Dermis microvascular lymphatic vessel endothelial cell (primary cell): ENCODE results near the gene TMBIM4. TPM values are rescaled to one million over a fixed set of nuclear protein-coding genes. Genes with fewer than 3 reads are reported as not detected.
"Not testable (repeated sequence)": the region's sequence is repeated elsewhere in the genome, so short reads cannot be mapped to it uniquely, and the experiment has no call there.

ENCODE experiments used
- DNase-seq, 2 donors: peaks; one replicate each; pipeline versions ENCODE4 v3.0.0 to v3.0.0-alpha.2; 2010; ENCODE audit warnings: low read depth in 2 of 2
- total RNA-seq: library from RNA; depleted of rRNA; stranded (reverse); fragments of >200 nt; gene quantifications from 2 replicates; pipeline ENCODE4 v1.2.1, GENCODE V29; 2014

Gene TMBIM4
- total RNA-seq, 1 donor from 2014 or later, result 60.2 TPM

DNA sequence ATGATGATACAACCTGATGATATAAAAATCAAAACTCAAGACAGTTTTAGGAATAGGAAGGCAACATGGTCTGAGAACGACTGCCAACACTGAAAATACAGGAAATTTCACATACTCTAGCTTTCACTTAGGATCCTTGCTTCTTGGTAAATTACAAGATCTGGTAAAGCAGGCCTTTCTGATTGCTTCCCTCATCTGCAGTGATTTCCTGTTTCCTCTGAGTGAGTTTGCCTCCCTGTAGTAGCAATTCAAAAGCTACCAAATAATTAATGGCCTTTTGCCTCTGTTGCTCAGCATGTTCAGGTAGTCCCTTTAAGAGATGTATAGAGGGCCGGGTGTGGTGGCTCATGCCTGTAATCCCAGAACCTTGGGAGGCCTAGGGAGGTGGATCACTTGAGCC is 17.2 kb upstream of the TMBIM4 start:
- DNase-seq, result peak in 1 of 2 donors; percentile 28

DNA sequence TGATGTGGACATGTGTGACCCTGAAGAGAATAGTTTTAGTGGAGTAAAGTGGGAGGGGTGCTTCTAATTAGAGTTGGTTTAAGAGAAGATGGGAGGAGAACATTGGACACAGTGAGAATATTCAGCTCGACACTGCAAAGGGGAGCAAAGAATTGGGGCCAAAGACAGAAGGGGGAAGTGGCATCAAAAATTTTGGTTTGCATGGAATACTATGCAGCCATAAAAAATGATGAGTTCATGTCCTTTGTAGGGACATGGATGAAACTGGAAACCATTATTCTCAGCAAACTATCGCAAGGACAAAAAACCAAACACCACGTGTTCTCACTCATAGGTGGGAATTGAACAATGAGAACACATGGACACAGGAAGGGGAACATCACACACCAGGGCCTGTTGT is 15.0 kb upstream of the TMBIM4 start:
- DNase-seq, result not testable (repeated sequence)

DNA sequence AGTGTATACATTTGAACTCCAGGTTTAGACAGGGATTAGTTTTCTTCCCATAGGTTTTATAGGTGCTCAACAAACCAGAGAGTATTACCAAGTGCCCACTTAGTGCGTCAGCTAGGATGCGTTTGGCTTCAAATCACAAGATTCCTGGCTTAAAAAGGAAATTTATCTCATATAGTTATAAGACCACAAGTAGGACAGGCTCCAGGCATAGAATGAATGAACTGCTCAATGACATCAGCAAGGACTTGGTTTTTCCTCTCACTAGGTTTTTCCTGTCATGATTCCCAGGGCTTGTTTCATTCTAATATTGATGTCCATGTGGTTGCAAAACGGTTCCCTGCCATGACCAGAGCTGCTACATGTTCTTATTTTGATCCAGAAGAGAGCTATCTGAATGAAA is 13.2 kb upstream of the TMBIM4 start:
- no peak for DNase-seq

DNA sequence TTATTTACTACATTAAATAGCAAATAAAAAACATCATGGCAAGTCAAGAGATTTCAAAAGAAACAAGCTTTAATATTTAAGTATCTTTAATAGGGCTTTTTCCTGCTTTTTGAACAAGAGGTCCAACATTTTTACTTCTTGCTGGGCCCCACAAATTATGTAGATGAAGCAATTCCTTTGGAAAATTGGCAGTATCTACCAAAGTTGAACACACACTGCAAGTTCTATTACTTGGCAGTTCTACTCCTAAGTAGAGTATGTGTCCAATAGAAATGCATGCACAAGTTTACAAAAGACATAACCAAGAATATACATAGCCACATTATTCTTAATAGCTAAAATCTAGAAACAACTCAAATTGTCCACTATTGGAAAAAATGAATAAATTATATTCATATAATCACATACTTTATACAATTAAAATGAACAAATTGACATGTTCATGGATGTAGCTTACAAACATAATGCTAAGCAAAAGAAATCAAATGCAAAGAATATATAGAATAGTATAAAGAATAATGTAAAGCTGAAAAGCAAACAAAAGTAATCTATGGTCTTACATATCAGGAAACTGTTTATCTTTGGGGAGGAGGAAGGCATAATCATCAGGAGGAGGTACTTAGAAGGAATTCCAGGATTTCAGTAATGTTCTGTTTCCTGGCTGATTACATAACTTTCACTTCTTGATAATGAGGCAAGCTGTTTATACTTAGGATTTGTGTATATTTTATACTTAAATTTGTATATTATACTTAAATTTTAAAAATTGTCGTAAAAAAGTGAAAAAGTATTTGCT is 6.5 kb upstream of the TMBIM4 start:
- DNase-seq, result peak in 1 of 2 donors; percentile 40

DNA sequence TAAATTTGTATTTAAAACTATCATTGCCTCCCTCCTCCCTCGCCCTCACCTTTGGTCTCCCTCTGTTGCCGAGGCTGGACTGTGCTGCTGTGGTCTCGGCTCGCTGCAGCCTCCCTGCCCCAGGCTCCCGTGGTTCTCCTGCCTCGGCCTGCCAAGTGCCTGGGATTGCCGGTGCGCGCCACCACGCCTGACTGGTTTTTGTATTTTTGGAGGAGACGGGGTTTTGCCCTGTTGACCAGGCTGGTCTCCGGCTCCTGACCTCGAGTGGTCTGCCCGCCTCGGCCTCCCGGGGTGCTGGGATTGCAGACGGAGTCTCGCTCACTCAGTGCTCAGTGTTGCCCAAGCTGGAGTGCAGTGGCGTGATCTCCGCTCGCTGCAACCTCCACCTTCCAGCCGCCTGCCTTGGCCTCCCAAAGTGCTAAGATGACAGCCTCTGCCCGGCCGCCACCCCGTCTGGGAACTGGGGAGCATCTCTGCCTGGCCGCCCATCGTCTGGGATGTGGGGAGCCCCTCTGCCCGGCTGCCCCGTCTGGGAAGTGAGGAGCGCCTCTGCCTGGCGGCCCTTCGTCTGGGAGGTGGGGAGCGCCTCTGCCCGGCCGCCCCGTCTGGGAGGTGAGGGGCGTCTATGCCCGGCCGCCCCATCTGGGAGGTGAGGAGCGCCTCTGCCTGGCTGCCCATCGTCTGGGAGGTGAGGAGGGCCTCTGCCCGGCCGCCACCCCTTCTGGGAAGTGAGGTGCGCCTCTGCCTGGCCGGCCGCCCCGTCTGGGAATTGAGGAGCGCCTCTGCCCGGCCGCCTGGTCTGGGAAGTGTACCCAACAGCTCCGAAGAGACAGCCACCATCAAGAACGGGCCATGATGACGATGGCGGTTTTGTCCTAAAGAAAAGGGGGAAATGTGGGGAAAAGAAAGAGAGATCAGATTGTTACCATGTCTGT is 4.9 kb upstream of the TMBIM4 start:
- not testable (repeated sequence) for DNase-seq

DNA sequence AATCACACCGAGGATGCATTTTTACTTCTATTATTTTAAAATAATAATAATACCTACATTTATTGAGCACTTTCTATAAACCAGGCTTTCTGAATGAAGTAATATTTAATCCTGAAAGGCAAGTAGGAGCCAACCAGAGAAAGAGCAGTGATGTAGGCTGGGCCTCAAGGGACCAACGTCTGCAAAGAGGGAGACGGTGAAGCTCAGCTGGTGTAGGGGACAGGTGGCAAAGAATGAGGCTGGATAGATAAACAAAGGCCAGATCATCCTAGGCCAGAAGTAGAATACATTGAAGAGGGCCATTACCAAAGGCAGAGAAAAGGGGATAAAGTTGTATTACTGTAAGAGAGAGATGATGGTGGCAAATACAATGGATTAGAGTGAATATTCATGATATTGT is 810 bp upstream of the TMBIM4 start:
- DNase-seq, result no peak

DNA sequence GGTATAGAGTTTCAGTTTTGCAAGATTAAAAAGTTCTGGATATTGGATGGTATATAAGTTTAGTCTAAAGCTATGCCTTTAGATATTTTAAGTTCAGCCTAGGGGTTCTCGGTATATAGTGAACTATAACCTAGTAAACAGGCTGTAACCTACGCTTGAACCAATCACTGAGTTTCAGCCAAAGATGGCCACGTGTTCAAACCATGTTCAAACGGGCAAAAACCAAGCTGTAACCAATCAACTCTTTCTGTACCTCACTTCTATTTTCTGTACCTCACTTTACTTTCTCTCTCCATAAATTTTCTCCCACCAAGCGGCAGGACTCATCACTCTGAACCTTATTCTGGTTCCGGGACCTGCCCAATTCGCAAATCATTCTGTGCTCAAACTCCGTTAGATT is 1.4 kb downstream of the TMBIM4 start:
- no peak for DNase-seq

DNA sequence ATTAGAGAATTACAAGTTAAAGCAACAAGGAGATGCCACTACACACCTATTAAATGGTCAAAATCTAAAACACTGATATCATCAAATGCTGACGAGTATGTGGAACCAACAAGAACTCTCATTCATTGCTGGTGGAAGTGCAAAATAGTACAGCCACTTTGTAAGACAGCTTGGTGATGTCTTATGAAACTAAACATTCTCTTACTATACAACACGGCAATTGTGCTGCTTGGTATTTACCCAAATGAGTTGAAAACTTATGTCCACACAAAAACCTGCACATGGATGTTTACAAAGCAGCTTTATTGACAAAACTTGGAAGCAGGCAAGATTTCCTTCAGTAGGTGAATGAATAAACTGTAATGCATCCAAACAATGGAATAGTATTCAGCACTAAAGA is 3.2 kb downstream of the TMBIM4 start:
- no peak for DNase-seq

DNA sequence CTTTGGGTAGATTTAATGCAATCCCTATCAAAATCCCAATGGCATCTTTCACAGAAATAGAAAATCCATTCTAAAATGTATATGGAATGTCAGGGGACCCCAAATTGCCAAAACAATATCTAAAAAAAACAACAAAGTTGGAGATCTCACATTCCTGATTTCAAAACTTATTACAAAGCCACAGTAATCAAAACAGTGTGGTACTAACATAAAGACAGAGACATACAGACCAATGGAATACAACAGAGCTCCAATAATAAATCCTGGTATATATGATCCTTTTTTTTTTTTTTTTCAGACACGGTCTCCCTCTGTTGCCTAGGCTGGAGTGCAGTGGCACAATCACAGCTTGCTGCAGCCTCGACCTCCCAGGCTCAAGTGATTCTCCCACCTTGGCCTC is 4.7 kb downstream of the TMBIM4 start:
- no peak for DNase-seq

DNA sequence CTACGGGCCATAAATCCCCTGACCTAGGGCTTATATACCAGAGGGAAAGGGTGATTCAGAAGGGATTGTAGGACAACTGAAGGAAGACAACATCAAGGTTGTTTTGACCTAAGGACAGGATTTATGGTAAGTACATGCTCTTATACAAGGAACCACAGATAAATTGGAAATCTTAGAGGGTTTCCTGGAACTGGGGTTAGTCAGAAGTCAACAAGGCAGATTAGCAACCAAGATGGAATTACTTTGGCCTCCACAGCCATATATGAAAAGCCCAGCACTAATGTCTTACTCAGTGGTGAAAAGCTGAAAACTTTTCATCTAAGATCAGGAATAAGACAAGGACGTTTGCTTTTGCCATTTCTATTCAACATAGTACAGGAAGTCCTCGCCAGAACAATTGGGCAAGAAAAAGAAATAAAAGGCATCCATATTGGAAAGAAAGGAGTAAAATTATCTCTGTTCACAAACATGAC is 5.4 kb downstream of the TMBIM4 start:
- no peak for DNase-seq

DNA sequence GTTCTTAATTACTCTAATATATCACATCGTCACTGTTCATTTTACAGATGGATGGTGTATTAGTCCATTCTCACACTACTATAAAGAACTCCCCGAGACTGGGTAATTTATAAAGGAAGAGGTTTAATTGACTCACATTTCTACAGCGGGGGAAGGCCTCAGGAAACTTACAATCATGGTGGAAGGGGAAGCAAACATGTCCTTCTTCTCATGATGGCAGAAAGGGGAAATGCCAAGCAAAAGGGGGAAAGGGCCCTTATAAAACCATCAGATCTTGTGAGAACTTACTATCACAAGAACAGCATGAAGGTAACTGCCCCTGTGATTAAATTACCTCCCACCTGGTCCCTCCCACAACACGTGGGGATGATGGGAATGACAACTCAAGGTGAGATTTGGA is 6.5 kb downstream of the TMBIM4 start:
- no peak for DNase-seq

DNA sequence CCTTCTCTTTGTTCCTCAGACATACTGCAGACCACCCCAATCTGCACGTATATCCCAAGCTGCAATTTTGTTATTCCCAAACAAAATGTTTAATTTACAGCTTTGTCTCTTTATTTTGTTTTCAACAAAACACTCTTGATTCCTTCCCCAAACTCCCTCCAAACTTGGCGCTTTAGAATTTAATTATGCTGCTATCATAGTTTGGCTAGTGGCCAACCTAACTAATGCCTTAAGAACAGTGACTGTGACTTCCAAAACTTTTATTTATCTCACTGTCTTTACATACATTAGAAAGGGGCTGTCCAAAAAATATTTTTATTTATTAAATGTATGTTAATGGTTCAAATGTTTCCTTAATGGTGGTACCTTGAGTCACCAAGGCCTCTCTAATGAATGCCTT is 7.1 kb downstream of the TMBIM4 start:
- no peak for DNase-seq

DNA sequence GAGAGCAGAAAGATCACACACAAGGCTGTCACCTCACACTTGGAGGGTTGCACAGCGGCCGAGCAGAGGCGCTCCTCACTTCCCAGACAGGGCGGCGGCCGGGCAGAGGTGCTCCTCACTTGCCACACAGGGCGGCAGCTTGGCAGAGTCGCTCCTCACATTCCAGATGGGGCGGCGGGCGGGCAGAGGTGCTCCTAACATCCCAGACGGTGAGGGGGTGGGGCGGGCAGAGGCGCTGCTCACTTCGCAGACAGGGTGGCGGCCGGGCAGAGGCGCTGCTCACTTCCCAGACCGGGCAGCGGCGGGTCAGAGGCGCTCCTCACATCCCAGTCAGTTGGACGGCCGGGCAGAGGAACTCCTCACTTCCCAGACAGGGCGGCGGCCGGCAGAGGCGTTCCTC is 9.1 kb downstream of the TMBIM4 start:
- DNase-seq, result no peak

DNA sequence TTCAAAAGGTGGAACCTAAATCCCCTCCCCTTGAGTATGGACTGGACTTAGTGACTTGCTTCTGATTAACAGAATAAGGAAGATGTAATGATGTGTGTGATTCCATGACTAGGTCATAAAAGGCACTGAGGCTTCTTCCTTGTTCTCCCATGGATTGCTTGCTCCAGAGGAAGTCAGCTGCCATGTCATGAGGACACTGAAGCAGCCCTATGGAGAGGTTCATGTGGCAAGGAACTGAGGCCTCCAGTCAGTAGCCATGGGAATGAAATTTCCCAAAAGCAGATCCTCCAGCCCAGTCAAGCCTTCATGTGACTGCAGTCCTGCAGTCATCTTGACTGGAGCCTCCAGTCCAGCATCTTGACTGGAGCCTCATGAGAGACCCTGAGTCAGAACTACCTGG is 10.7 kb downstream of the TMBIM4 start:
- DNase-seq, result no peak

DNA sequence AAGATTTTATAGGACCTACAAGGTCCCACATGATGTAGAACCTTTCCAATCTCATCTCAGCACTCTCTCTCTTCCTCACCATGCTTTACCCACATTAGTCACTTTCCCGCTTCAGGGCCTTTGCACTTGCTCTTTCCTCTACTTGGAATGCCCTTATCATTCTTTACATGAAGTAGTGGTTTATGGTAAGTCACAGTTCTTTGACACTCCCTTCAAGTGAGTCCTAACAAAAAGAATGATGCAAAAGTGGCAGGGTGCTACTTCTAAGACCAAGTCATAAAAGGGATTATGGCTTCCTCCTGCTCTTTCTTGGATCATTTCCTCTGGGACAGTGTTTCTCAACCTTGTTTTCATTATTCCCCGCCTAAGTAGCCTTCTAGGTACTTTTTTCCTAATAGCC is 13.1 kb downstream of the TMBIM4 start:
- DNase-seq, result no peak

DNA sequence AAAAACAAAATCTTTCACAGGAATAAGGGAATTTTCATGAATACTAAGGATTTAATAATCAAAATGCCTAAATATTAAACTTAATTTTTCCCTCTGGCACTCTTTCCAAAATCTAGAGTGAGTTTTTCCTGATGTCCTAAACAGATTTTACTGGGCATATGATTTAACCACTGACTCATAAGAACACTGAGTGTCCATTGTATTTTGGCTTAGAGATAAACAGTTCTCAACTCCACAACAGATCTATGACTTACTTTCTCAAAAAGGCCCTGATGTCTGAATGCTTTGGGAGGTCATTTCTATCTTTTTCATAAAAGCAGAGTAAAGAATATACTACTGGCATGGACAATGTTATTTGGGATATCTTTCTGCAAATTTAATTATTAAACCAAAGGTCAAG is 15.0 kb downstream of the TMBIM4 start:
- DNase-seq, result no peak

DNA sequence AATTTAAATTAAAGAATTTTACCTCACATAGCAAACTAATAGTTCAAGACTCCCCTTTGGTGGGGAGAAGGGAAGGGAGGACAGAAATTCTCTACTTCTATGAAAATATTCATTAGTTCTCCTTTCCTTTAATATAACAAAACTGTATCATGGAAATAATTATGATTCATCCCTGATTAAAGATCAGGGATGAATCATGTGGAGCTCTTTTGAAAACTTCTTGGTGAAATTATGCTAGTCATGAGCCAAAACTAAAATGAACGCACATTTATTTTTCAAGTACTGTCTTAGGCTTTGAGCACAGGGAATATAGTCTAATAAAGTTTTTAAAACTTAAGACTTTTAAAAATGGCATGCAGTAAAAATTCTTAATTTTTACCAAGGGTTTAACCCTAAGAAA is 17.1 kb downstream of the TMBIM4 start:
- no peak for DNase-seq

DNA sequence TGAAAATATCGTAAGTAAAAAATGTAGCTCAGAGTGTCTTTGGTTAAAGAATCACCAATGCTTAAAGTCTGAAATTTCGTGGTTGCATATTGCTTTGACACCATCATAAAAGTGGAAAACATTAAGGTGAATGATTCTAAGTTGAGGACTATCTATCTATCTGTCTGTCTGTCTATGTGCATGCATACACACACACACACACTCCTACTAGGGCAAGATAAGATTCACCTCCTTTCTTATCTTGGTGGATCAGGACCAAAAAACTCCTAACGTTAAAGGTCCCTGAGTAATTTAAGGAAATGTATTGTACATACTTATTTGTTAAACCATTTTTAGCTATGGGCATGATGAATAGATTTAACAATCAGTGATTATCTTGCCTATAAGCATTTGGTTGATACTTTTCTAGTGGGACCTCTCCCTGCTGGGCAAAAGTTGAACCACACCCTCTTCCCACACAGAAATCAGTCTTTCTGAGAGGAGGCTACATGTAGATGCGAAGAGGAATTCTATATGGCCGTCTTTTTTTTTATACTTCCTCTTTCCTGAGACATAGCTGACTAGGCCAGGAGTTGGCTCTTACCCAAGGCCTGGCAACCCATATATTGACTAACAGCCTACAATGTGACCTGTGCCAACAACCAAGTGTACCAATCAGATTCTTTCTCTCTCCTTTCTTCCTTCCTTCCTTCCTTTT is 19.9 kb downstream of the TMBIM4 start:
- peak in 1 of 2 donors; percentile 28 for DNase-seq

DNA sequence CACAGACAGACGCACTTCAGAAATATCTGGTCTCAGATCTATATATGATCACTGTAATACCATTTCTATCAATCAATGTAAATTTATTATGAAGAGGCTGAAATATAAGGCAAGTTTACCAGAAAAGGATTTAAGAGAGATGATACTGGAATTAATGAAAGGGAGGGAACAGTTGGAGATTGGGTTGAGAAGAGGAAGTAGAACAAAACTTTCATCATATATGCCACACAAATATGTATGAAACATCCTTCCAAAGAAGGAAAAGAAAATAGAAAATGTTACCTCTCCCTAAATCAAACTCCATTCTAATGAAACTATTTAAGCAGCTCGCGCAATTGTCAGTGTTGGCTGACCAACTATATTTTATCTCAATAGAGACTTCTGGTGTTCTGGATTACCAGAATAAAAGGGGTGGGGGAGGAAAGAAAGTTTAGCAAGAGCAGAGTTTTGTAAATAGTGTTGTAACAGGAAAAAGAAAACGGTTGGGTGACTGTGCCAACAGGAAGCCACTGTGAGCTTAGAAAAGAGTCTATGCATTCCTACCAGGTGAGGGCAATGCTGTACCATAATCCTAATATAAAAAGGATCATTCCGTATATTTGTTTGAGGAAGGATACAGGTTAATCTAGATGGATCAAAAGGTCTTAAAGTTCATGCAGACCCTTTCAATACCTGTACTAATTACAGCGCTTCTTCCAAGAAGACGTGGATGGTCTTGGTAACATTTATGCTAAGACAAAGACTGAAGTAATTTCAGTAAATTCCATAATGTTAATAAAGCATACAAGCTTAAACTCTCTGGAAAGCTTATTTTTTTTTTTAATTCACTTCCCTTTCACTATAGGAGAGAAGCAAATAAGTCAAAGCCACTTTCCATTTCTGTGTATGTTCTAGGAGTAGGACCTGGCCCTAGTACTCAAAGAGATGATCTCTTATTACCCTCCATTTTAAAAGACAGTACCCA is 24.7 kb downstream of the TMBIM4 start:
- peak; percentile 87 to 89 for DNase-seq

DNA sequence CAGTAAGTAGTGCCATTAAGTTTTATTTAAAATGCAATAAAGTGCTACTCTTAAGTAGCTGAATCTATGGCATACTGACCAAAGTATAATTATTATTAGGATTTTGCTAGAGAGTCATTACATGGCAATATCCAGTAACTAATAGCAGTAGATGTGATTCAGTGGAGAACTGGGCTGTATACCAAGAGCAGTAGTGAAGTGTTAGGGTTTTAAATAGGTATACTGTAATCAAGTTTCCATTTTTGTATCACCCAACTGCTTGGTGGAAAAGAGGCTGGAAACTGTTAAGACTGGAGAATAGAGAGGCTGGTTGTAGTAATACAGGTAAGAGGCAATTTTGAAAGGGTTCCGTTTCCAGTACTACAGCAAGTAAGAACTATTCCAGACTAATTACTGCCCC is 25.9 kb downstream of the TMBIM4 start:
- no peak for DNase-seq

DNA sequence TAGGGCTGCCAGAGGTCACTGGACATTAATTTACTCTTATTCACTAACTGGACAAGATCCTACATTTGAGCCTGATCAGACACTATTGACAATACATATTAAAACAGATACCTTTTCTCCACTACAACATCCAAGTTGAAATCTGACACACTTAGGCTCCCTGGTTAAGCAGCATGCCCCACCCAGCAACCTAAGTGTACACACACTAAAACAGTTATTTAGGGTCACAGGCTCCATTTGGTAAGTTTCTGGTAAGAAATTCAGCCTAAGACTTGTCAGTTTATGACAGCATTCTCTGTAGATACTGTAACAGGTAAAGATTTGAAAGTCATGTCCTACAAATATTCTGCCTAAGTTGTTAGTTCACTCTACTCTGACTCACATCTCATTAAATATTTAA is 27.0 kb downstream of the TMBIM4 start:
- DNase-seq, result no peak
